PFSK-1 (cell line): ENCODE data around the gene SLC38A8.

Source experiments
- FOXP2 ChIP-seq: optimal IDR thresholded peaks from 2 replicates; pipeline ENCODE3; 2011; ENCODE audit warnings: borderline replicate concordance, control low read depth, inconsistent platforms; ENCODE audit not compliant: insufficient read depth; ENCODE audit errors: extremely low read length, extremely low read depth
- POLR2AphosphoS5 ChIP-seq: IDR thresholded peaks from 2 replicates; pipeline ENCODE4 v1.6.1; 2012; ENCODE audit warnings: low read depth, mild to moderate bottlenecking, control low read depth, low read length, moderate library complexity
- REST ChIP-seq, 2 experiments: IDR thresholded peaks; 2 replicates each; pipeline versions ENCODE4 v1.6.1 to v1.8.0; 2011 to 2012; ENCODE audit warnings: low read depth in 2 of 2, low read length in 2 of 2, control low read depth in 1 of 2, inconsistent platforms in 1 of 2, mild to moderate bottlenecking in 1 of 2, moderate library complexity in 1 of 2; ENCODE audit not compliant: insufficient read depth in 1 of 2
- SIN3A ChIP-seq: IDR thresholded peaks from 2 replicates; pipeline ENCODE4 v1.6.1; 2012; ENCODE audit warnings: mild to moderate bottlenecking, low read length, moderate library complexity, borderline replicate concordance; ENCODE audit not compliant: insufficient read depth
- TAF1 ChIP-seq: IDR thresholded peaks from 2 replicates; pipeline ENCODE4 v1.6.1; 2012; ENCODE audit warnings: low read length, control low read depth, borderline replicate concordance; ENCODE audit not compliant: insufficient read depth

- no peak for TF ChIP-seq TAF1
- TF ChIP-seq SIN3A = no peak
- TF ChIP-seq REST (IDR thresholded peaks at IDR 0.05; ENCODE audit: insufficient read depth in 1 of 2, low read depth in 2 of 2, low read length in 2 of 2) = no peak
- TF ChIP-seq POLR2AphosphoS5 = no peak
- TF ChIP-seq FOXP2 = no peak
Observed at GRCh38 chr16:84026606-84027005, 16.0 kb downstream of the SLC38A8 start.
